ENCODE measurements around the gene DCDC2C.

Gene DCDC2C

DNA sequence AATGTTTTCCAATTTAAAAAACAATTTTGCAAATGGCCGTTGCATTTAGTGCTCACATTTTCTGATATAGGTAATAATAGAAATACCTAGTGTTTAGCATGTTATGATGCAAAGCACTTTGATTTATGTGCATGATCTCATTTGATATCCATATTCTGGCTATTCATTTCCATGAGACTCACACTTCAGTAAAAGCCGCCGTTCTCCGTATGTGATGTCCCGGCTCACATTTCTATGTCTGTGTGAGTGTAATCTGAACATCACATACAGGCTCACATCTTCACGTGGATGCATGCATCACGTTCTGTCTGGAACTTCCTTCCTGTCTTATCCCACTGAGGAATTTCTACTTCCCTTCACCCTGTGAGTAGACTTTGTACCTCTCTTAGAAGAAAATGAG, 45.8 kb downstream of the DCDC2C start:
- no peaks in the 10 kb centered on the region for H3K36me3 ChIP-seq (ENCODE audit: control insufficient read depth in 1 of 2, insufficient read depth in 2 of 2, low read depth in 1 of 2, low read length in 2 of 2)
- no peak overlapping the region for H3K4me3 ChIP-seq (ENCODE audit: insufficient read depth in 1 of 2, low read depth in 1 of 2, low read length in 2 of 2)
- no peak overlapping the region for H3K23ac ChIP-seq (ENCODE audit: low read length in 2 of 2)
- H3K79me1 ChIP-seq (replicated peaks; ENCODE audit: low read length, poor library complexity, severe bottlenecking) = no peaks in the 10 kb centered on the region
- H2BK5ac ChIP-seq (ENCODE audit: low read depth, low read length, poor library complexity, severe bottlenecking) = no peak overlapping the region
- no peak for DNase-seq
- H3K4ac ChIP-seq (ENCODE audit: low read depth in 1 of 2, low read length in 2 of 2) = no peak overlapping the region
- no peak overlapping the region for H2BK120ac ChIP-seq (ENCODE audit: low read depth, low read length)
- no peak overlapping the region for H3K27ac ChIP-seq (ENCODE audit: low read length, poor library complexity, severe bottlenecking)
- no peak overlapping the region for H2BK12ac ChIP-seq (ENCODE audit: low read length in 2 of 2)
- H2AK5ac ChIP-seq (ENCODE audit: low read length, severe bottlenecking) = no peak overlapping the region
- H3K18ac ChIP-seq (ENCODE audit: low read depth in 1 of 2, low read length in 2 of 2) = no peak overlapping the region
- WGBS = 95% methylated on average over 4 of the region's 7 CpGs
- H3K9me3 ChIP-seq (ENCODE audit: control insufficient read depth, low read length) = no peaks in the 10 kb centered on the region
- peaks cover 0 to 19% of the 10 kb centered on the region in 2 experiments for H3K27me3 ChIP-seq (ENCODE audit: control insufficient read depth in 1 of 2, insufficient read depth in 1 of 2, low read length in 2 of 2)
- H4K8ac ChIP-seq (ENCODE audit: low read length) = no peak overlapping the region
- H3K4me1 ChIP-seq (ENCODE audit: control insufficient read depth, insufficient read depth, low read depth, low read length) = no peaks in the 10 kb centered on the region
- no peak overlapping the region for H2AFZ ChIP-seq (ENCODE audit: low read depth, low read length)
- no peak overlapping the region for H4K91ac ChIP-seq (ENCODE audit: low read length)
- no peak overlapping the region for H3K4me2 ChIP-seq (ENCODE audit: low read length, poor library complexity, severe bottlenecking)
- H2BK15ac ChIP-seq (ENCODE audit: low read depth, poor library complexity, severe bottlenecking) = no peak overlapping the region
- H3K14ac ChIP-seq (ENCODE audit: low read length in 2 of 2) = no peak overlapping the region
- H3K9ac ChIP-seq (ENCODE audit: low read length) = no peak overlapping the region

DNA sequence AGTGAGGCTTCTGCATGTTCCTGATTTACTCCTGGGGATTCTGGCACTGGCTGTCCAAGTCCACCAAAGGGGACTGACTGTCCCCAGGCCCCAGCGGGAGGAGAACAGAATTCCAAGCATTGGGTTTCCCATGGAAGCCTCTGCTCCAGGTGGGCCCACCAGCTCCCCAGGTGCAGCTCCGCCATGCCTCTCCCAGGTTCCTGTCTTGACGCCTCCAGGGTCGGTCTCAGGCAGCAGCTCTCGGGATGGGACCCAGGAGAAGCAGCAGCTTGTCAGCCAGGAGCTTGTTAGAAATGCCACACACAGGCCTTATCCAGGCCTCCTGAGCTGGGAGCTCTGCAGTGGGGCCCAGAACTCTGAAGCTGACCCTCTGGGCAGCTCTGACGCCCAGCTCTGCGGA, 47.9 kb downstream of the DCDC2C start:
- Histone ChIP-seq H3K4me1 (ENCODE audit: control insufficient read depth, insufficient read depth, low read depth, low read length) (no peaks in the 10 kb centered on the region), H3K36me3 (ENCODE audit: control insufficient read depth in 1 of 2, insufficient read depth in 2 of 2, low read depth in 1 of 2, low read length in 2 of 2) (no peaks in the 10 kb centered on the region), H2BK15ac (ENCODE audit: low read depth, poor library complexity, severe bottlenecking) (no peak overlapping the region), H2AFZ (ENCODE audit: low read depth, low read length) (no peak overlapping the region), H2BK12ac (ENCODE audit: low read length in 2 of 2) (no peak overlapping the region), H2AK5ac (ENCODE audit: low read length, severe bottlenecking) (no peak overlapping the region), H2BK120ac (ENCODE audit: low read depth, low read length) (no peak overlapping the region), H3K9ac (ENCODE audit: low read length) (no peak overlapping the region), H4K91ac (ENCODE audit: low read length) (no peak overlapping the region), H3K18ac (ENCODE audit: low read depth in 1 of 2, low read length in 2 of 2) (no peak overlapping the region), H3K79me1 (replicated peaks; ENCODE audit: low read length, poor library complexity, severe bottlenecking) (no peaks in the 10 kb centered on the region), H3K14ac (ENCODE audit: low read length in 2 of 2) (no peak overlapping the region), H3K9me3 (ENCODE audit: control insufficient read depth, low read length) (no peaks in the 10 kb centered on the region), H4K8ac (ENCODE audit: low read length) (no peak overlapping the region), H3K27ac (ENCODE audit: low read length, poor library complexity, severe bottlenecking) (no peak overlapping the region), H3K23ac (ENCODE audit: low read length in 2 of 2) (no peak overlapping the region), H2BK5ac (ENCODE audit: low read depth, low read length, poor library complexity, severe bottlenecking) (no peak overlapping the region), H3K4ac (ENCODE audit: low read depth in 1 of 2, low read length in 2 of 2) (no peak overlapping the region), H3K4me2 (ENCODE audit: low read length, poor library complexity, severe bottlenecking) (no peak overlapping the region), H3K4me3 (ENCODE audit: insufficient read depth in 1 of 2, low read depth in 1 of 2, low read length in 2 of 2) (no peak overlapping the region), H3K27me3 (ENCODE audit: control insufficient read depth in 1 of 2, insufficient read depth in 1 of 2, low read length in 2 of 2) (peaks cover 0 to 19% of the 10 kb centered on the region in 2 experiments)
- DNase-seq = no peak
- 81% methylated on average over 7 of the region's 7 CpGs for WGBS

DNA sequence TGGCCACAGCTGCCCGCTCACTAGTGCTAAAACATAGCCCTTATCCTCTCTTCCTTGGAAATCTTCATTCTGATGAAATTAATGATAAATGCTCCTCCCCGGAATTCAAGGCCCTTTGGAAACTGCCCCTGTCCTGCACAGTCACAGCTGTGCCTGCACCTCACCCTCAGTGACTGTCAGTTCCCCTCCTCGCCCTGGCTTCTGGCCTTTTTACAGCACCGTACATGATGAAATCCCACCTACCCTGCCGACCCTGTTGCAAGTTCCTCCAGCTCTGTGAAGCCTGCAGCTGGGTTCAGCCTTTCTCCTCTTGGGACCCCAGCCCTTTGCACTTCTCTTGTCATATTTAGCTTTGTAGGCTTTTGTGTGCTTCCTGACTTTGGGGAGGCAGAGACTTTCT, 48.4 kb downstream of the DCDC2C start:
- no peaks in the 10 kb centered on the region for H3K79me1 ChIP-seq (replicated peaks; ENCODE audit: low read length, poor library complexity, severe bottlenecking)
- no peak overlapping the region for H3K23ac ChIP-seq (ENCODE audit: low read length in 2 of 2)
- WGBS = 64% methylated on average over 5 of the region's 5 CpGs
- H4K91ac ChIP-seq (ENCODE audit: low read length) = no peak overlapping the region
- H2AK5ac ChIP-seq (ENCODE audit: low read length, severe bottlenecking) = no peak overlapping the region
- H3K9me3 ChIP-seq (ENCODE audit: control insufficient read depth, low read length) = no peaks in the 10 kb centered on the region
- H2BK12ac ChIP-seq (ENCODE audit: low read length in 2 of 2) = no peak overlapping the region
- no peak overlapping the region for H2BK5ac ChIP-seq (ENCODE audit: low read depth, low read length, poor library complexity, severe bottlenecking)
- no peak overlapping the region for H3K14ac ChIP-seq (ENCODE audit: low read length in 2 of 2)
- no peak overlapping the region for H3K4ac ChIP-seq (ENCODE audit: low read depth in 1 of 2, low read length in 2 of 2)
- H3K4me3 ChIP-seq (ENCODE audit: insufficient read depth in 1 of 2, low read depth in 1 of 2, low read length in 2 of 2) = no peak overlapping the region
- no peak overlapping the region for H2BK15ac ChIP-seq (ENCODE audit: low read depth, poor library complexity, severe bottlenecking)
- H3K9ac ChIP-seq (ENCODE audit: low read length) = no peak overlapping the region
- no peak overlapping the region for H4K8ac ChIP-seq (ENCODE audit: low read length)
- H2AFZ ChIP-seq (ENCODE audit: low read depth, low read length) = no peak overlapping the region
- no peak overlapping the region for H2BK120ac ChIP-seq (ENCODE audit: low read depth, low read length)
- no peaks in the 10 kb centered on the region for H3K4me1 ChIP-seq (ENCODE audit: control insufficient read depth, insufficient read depth, low read depth, low read length)
- no peak overlapping the region for H3K4me2 ChIP-seq (ENCODE audit: low read length, poor library complexity, severe bottlenecking)
- no peak overlapping the region for H3K18ac ChIP-seq (ENCODE audit: low read depth in 1 of 2, low read length in 2 of 2)
- peaks cover 0 to 19% of the 10 kb centered on the region in 2 experiments for H3K27me3 ChIP-seq (ENCODE audit: control insufficient read depth in 1 of 2, insufficient read depth in 1 of 2, low read length in 2 of 2)
- no peak for DNase-seq
- no peak overlapping the region for H3K27ac ChIP-seq (ENCODE audit: low read length, poor library complexity, severe bottlenecking)
- H3K36me3 ChIP-seq (ENCODE audit: control insufficient read depth in 1 of 2, insufficient read depth in 2 of 2, low read depth in 1 of 2, low read length in 2 of 2) = no peaks in the 10 kb centered on the region

DNA sequence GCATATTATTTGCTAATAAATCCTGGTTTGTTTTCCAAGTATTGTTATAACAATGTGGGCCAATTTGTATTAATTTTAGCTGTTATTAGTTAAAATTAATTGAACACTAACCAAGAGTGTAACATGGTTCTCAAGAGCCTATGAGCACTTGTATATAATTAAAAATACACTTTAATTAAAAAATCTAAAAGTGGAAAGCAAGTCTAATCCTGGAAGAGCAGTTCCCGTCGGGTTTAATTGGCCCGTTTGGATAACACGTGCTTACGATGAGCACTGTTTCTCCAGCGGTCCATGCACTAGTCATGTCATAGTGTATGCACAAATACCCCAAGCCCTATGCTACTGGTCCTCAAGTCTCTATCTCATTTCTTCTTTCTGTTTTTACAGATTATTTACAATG, 49.0 kb downstream of the DCDC2C start:
- no peak overlapping the region for H2AK5ac ChIP-seq (ENCODE audit: low read length, severe bottlenecking)
- no peak overlapping the region for H2AFZ ChIP-seq (ENCODE audit: low read depth, low read length)
- no peaks in the 10 kb centered on the region for H3K36me3 ChIP-seq (ENCODE audit: control insufficient read depth in 1 of 2, insufficient read depth in 2 of 2, low read depth in 1 of 2, low read length in 2 of 2)
- H3K27me3 ChIP-seq (ENCODE audit: control insufficient read depth in 1 of 2, insufficient read depth in 1 of 2, low read length in 2 of 2) = peaks cover 0 to 21% of the 10 kb centered on the region in 2 experiments
- DNase-seq = no peak
- H3K4me1 ChIP-seq (ENCODE audit: control insufficient read depth, insufficient read depth, low read depth, low read length) = no peaks in the 10 kb centered on the region
- H2BK12ac ChIP-seq (ENCODE audit: low read length in 2 of 2) = no peak overlapping the region
- H3K9ac ChIP-seq (ENCODE audit: low read length) = no peak overlapping the region
- no peak overlapping the region for H4K8ac ChIP-seq (ENCODE audit: low read length)
- no peak overlapping the region for H3K4me2 ChIP-seq (ENCODE audit: low read length, poor library complexity, severe bottlenecking)
- no peak overlapping the region for H2BK120ac ChIP-seq (ENCODE audit: low read depth, low read length)
- H3K79me1 ChIP-seq (replicated peaks; ENCODE audit: low read length, poor library complexity, severe bottlenecking) = no peaks in the 10 kb centered on the region
- H3K14ac ChIP-seq (ENCODE audit: low read length in 2 of 2) = no peak overlapping the region
- no peak overlapping the region for H3K23ac ChIP-seq (ENCODE audit: low read length in 2 of 2)
- H3K4ac ChIP-seq (ENCODE audit: low read depth in 1 of 2, low read length in 2 of 2) = no peak overlapping the region
- H3K9me3 ChIP-seq (ENCODE audit: control insufficient read depth, low read length) = no peaks in the 10 kb centered on the region
- 91% methylated on average over 6 of the region's 6 CpGs for WGBS
- no peak overlapping the region for H2BK5ac ChIP-seq (ENCODE audit: low read depth, low read length, poor library complexity, severe bottlenecking)
- H4K91ac ChIP-seq (ENCODE audit: low read length) = no peak overlapping the region
- H2BK15ac ChIP-seq (ENCODE audit: low read depth, poor library complexity, severe bottlenecking) = no peak overlapping the region
- H3K18ac ChIP-seq (ENCODE audit: low read depth in 1 of 2, low read length in 2 of 2) = no peak overlapping the region
- no peak overlapping the region for H3K4me3 ChIP-seq (ENCODE audit: insufficient read depth in 1 of 2, low read depth in 1 of 2, low read length in 2 of 2)
- no peak overlapping the region for H3K27ac ChIP-seq (ENCODE audit: low read length, poor library complexity, severe bottlenecking)

Data from mesenchymal stem cell (in vitro differentiated cells and primary cell).